Esophagus squamous epithelium (tissue), 5 donors: ENCODE data around the gene KDF1. TPM values are rescaled to one million over a fixed set of nuclear protein-coding genes. Genes with fewer than 3 reads are reported as not detected.
"Not testable (repeated sequence)": the region's sequence is repeated elsewhere in the genome, so short reads cannot be mapped to it uniquely, and the experiment has no call there.

Source experiments
- DNase-seq: peaks from one replicate; lab custom pipeline; 2025; lab: John Stamatoyannopoulos, UW
- H3K27ac ChIP-seq, 4 donors: fragments of 200-600 bp; sonication (generic); one replicate each; pipeline ENCODE4 v1.5.1; 2016 to 2019; ENCODE audit warnings: mild to moderate bottlenecking in 1 of 4
- H3K27me3 ChIP-seq, 4 donors: fragments of 200-600 bp; sonication (generic); 1 replicate in 3 of 4; 2 replicates in 1 of 4; pipeline versions ENCODE4 v1.5.1 to v1.6.0; 2017 to 2021; ENCODE audit warnings: antibody characterized with exemption in 1 of 4
- H3K36me3 ChIP-seq, 3 donors: fragments of 200-600 bp; sonication (generic); one replicate each; pipeline ENCODE4 v1.5.1; 2016 to 2019
- H3K4me1 ChIP-seq, 3 donors: fragments of 200-600 bp; sonication (generic); one replicate each; pipeline ENCODE4 v1.5.1; 2017 to 2019
- H3K4me3 ChIP-seq, 4 donors: fragments of 200-600 bp; sonication (generic); 1 replicate in 3 of 4; 2 replicates in 1 of 4; pipeline ENCODE4 v1.5.1; 2016 to 2019; ENCODE audit warnings: mild to moderate bottlenecking in 2 of 4, moderate library complexity in 1 of 4
- H3K9me3 ChIP-seq, 3 donors: fragments of 200-600 bp; sonication (generic); one replicate each; pipeline ENCODE4 v1.5.1; 2016 to 2019
- POLR2A ChIP-seq, 4 donors: fragments of 450-650 bp; IDR thresholded peaks; one replicate each; pipeline ENCODE4 v1.6.1; 2017; ENCODE audit warnings: antibody characterized with exemption in 4 of 4, mild to moderate bottlenecking in 4 of 4, moderate library complexity in 3 of 4
- WGBS, 2 donors: methylation state at CpG; one replicate each; pipeline ENCODE4 v1.1.5; 2018; 5-methylcytosine and 5-hydroxymethylcytosine counted together
- intact Hi-C: fragments of 100-400 bp; cut with DNase I; formaldehyde crosslinking; loops from one replicate; pipeline ENCODE4 v1.15.0; 2022
- total RNA-seq, 4 donors: library from RNA; depleted of rRNA; stranded (reverse); fragments of >200 nt; gene quantifications; one replicate each; pipeline ENCODE4 v1.1.0, GENCODE V29; 2016
- TF ChIP-seq, protein P1 (sequence below), 6 experiments: fragments of 450-650 bp in 4 of 6; fragments of 200-600 bp in 2 of 6; sonication (generic) in 2 of 6; IDR thresholded peaks; one replicate each; pipeline ENCODE4 v1.5.1; 2016 to 2019; ENCODE audit warnings: antibody characterized with exemption in 6 of 6, mild to moderate bottlenecking in 4 of 6, moderate library complexity in 4 of 6
- donor health status: DM: yes; HTN: yes; CAD: no.

KDF1 gene
- total RNA-seq, 4 donors from 2014 or later, result 18.4 to 25.6 (median 19.6) TPM

DNA sequence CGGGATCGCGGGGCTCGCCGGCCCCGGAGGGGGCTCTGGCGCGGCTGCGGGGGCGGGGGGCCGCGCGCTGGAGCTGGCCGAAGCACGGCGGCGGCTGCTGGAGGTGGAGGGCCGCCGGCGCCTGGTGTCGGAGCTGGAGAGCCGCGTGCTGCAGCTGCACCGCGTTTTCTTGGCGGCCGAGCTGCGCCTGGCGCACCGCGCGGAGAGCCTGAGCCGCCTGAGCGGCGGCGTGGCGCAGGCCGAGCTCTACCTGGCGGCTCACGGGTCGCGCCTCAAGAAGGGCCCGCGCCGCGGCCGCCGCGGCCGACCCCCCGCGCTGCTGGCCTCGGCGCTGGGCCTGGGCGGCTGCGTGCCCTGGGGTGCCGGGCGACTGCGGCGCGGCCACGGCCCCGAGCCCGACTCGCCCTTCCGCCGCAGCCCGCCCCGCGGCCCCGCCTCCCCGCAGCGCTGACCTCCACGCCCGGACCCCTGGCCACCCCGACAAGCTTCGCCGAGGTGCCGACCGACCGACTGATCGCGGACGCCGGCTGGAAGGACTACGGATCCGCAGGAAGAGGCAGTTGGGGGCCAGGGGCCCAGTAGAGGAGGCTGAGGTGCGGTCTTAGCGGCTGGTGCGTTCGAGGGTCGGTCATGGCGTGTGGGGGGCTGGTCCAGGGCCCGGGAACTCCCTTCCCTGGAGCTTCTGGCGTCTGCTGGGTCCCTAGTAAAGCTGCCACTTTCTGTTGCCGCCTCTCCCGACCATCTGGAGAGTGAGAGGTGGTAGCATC is 33.9 kb upstream of the KDF1 start:
- Histone ChIP-seq H3K4me1 (peaks cover 38 to 64% (median 48%) of the 10 kb centered on the region in 3 donors), H3K9me3 (no peaks in the 10 kb centered on the region), H3K36me3 (no peaks in the 10 kb centered on the region), H3K27me3 (peaks cover 0 to 54% (median 0%) of the 10 kb centered on the region in 4 donors), H3K27ac (peak overlapping the region; percentile 81 to 93 (median 88)), H3K4me3 (peak overlapping the region; percentile 62 to 90 (median 81))
- no peak for TF ChIP-seq POLR2A (IDR thresholded peaks at IDR 0.05)
- TF ChIP-seq, protein P1, sequence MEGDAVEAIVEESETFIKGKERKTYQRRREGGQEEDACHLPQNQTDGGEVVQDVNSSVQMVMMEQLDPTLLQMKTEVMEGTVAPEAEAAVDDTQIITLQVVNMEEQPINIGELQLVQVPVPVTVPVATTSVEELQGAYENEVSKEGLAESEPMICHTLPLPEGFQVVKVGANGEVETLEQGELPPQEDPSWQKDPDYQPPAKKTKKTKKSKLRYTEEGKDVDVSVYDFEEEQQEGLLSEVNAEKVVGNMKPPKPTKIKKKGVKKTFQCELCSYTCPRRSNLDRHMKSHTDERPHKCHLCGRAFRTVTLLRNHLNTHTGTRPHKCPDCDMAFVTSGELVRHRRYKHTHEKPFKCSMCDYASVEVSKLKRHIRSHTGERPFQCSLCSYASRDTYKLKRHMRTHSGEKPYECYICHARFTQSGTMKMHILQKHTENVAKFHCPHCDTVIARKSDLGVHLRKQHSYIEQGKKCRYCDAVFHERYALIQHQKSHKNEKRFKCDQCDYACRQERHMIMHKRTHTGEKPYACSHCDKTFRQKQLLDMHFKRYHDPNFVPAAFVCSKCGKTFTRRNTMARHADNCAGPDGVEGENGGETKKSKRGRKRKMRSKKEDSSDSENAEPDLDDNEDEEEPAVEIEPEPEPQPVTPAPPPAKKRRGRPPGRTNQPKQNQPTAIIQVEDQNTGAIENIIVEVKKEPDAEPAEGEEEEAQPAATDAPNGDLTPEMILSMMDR (IDR thresholded peaks at IDR 0.05), result no peak
- intact Hi-C loops, result loop anchor here (10.0 kb wide), 1 partner anchor 101 kb away; no protein-coding TSS in a partner anchor
- WGBS, 2 donors, result 4 to 5% methylated on average over 11 to 32 of the region's 97 CpGs
- DNase-seq, result no peak

DNA sequence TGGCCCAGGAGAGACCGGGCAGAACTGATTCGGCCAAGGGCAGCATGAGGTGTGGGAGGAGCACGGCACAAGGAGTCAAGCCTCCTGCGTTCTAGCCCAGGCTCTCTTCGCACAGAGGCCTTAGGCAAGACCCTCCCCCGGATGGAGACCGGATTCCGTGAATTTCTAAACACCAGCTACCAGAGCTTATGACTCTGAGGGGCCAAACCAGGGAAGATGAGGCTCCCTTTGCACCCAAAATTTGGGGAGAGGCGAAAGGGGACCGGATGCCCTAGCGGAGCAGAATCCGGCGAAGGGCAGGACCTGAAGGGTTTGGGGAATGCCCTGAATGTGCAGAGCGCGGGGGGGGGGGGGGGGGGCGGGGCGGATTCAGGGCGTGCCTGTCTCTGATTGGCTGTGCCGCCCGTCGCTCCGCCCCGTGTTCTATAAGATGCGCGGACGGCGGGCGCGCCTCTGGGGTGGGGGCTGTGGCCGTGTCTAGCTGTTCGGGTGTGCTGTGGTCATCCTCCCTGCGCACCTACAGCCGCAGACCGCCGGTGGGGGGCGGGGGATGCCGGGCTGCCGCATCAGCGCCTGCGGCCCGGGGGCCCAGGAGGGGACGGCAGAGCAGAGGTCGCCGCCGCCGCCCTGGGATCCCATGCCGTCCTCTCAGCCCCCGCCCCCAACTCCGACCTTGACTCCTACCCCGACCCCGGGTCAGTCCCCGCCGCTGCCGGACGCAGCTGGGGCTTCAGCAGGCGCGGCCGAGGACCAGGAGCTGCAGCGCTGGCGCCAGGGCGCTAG is 33.2 kb upstream of the KDF1 start, which contains the start of gene TRNP1:
Gene TRNP1 (plus strand): TSS at position 456 of the 783 bp plus-strand sequence. CDS start 95 bp downstream, at position 551.
- intact Hi-C loops, result loop anchor here (10.0 kb wide), 1 partner anchor 101 kb away; no protein-coding TSS in a partner anchor
- H3K4me3 ChIP-seq, result peak within 1 kb of the TSS; percentile 62 to 90 (median 81)
- WGBS, 2 donors, result 0% methylated on average over 6 of the region's 61 CpGs; no CpG with 5 or more reads in 1 of the 2 donors
- peak within 1 kb of the TSS; percentile 81 to 93 (median 88) for H3K27ac ChIP-seq
- H3K9me3 ChIP-seq, result no peaks in the 10 kb centered on the region
- H3K27me3 ChIP-seq, result peaks cover 0 to 54% (median 0%) of the 10 kb centered on the region in 4 donors
- DNase-seq, result no peak
- peak in 2 of 4 donors; percentile 73 to 83 for TF ChIP-seq POLR2A (IDR thresholded peaks at IDR 0.05)
- TF ChIP-seq, protein P1 (IDR thresholded peaks at IDR 0.05), result no peak
- H3K36me3 ChIP-seq, result no peaks in the 10 kb centered on the region
- peaks cover 36 to 56% (median 41%) of the 10 kb centered on the region in 3 donors for H3K4me1 ChIP-seq

DNA sequence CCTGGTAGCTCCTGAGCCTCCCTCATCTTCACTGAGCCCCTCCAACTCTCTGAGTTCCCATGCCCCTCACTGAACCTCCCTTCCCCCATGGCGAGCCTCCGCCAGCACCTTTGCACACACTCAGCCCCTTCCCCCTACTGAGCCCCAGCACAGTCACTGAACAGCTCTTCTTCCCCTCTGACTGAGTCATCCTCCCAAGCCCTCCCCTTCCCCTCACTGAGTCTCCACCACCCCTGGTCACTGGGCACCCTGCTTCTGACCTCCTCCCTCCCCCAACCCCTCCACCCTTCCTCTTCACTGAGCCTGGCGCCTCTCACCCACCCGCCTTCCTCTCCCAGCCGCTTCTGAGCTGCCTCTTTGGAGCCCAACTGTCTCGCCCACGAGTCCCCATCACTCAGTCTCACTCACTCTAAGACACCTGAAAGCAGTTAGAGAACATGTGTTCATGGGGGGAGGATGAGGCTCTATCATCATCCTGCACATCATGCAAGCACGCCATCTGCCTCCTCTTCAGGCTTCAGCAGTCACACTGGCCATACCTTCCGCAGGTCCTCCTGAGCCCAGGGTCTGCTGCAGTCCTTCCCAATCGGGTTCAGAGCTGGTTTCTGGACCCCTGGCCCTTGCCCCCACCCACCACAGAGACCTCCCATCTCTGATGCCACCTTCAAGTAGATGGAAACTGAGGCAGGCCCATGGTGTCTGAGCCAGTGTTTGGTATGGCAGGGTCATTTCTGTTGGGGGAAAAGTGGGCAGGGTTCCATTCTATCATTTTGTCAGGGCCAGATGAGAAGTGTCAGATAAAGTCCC is 31.2 kb upstream of the KDF1 start:
- no peak overlapping the region for H3K4me3 ChIP-seq
- H3K4me1 ChIP-seq, result peaks cover 23 to 37% (median 25%) of the 10 kb centered on the region in 3 donors
- WGBS, 2 donors, result 47 to 63% methylated on average over 9 to 10 of the region's 10 CpGs
- peaks cover 0 to 58% (median 0%) of the 10 kb centered on the region in 4 donors for H3K27me3 ChIP-seq
- no peaks in the 10 kb centered on the region for H3K36me3 ChIP-seq
- no peak for DNase-seq
- TF ChIP-seq, protein P1 (IDR thresholded peaks at IDR 0.05), result no peak
- no peak for TF ChIP-seq POLR2A (IDR thresholded peaks at IDR 0.05)
- intact Hi-C loops, result loop anchor here (10.0 kb wide), 1 partner anchor 103 kb away; no protein-coding TSS in a partner anchor
- H3K27ac ChIP-seq, result no peak overlapping the region
- no peaks in the 10 kb centered on the region for H3K9me3 ChIP-seq

DNA sequence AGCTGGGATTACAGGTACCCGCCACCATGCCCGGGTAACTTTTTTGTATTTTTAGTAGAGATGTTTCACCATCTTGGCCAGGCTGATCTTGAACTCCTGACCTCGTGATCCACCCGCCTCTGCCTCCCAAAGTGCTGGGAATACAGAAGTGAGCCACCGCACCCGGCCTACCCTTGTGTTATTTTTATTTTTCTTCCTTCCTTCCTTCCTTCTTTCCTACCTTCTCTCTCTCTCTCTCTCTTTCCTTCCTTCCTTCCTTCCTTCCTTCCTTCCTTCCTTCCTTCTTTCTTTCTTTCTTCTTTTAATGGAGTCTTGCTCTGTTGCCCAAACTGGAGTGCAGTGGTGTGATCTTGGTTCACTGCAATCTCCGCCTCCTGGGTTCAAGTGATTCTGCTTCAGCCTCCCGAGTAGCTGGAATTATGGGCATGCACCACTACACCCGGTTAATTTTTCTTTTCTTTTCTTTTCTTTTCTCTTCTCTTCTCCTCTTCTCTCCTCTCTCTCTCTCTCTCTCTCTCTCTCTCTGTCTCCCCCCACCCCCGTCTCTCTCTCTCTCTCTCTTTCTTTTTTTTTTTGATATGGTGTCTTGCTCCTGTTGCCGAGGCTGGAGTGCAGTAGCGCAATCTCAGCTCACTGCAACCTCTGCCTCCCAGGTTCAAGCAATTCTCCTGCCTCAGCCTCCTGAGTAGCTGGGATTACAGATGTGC is 29.3 kb upstream of the KDF1 start:
- not testable (repeated sequence) for DNase-seq, H3K27ac ChIP-seq, H3K4me3 ChIP-seq, H3K9me3 ChIP-seq, H3K36me3 ChIP-seq
- Histone ChIP-seq H3K27me3 (peaks cover 0 to 41% (median 0%) of the 10 kb centered on the region in 4 donors), H3K4me1 (peaks cover 8 to 17% (median 14%) of the 10 kb centered on the region in 3 donors)
- 74 to 78% methylated on average over 12 of the region's 12 CpGs for WGBS, 2 donors
- intact Hi-C loops, result loop anchor here (10.0 kb wide), 1 partner anchor 105 kb away; no protein-coding TSS in a partner anchor
